KOPT-K1 (cell line): ENCODE data around the gene PNO1.

Experiments used
- H3K27ac ChIP-seq: fragments of 200-600 bp; sonication (generic); 2 replicates; pipeline ENCODE4 v1.5.1; 2016; ENCODE audit warnings: antibody characterized with exemption, mild to moderate bottlenecking, low read depth, low read length; ENCODE audit not compliant: poor library complexity, severe bottlenecking
- H3K36me3 ChIP-seq: fragments of 200-600 bp; sonication (generic); 2 replicates; pipeline ENCODE4 v1.5.1; 2017; ENCODE audit warnings: antibody characterized with exemption, mild to moderate bottlenecking, low read length, moderate library complexity; ENCODE audit not compliant: insufficient read depth
- H3K9me3 ChIP-seq: fragments of 200-600 bp; sonication (generic); 2 replicates; pipeline ENCODE4 v1.5.1; 2017; ENCODE audit warnings: antibody characterized with exemption, low read length, mild to moderate bottlenecking; ENCODE audit not compliant: insufficient read depth, poor library complexity, severe bottlenecking

The PNO1 gene

GRCh38 chr2:68135448-68136320, 22.0 kb upstream of the PNO1 start:
- peaks cover 19% of the 10 kb centered on the region for H3K36me3 ChIP-seq
- no peak overlapping the region for H3K27ac ChIP-seq
- H3K9me3 ChIP-seq = no peaks in the 10 kb centered on the region

- no peaks in the 10 kb centered on the region for H3K9me3 ChIP-seq
- peaks cover 6% of the 10 kb centered on the region; the same call in 1 of the 2 replicates for H3K36me3 ChIP-seq
- no peak overlapping the region for H3K27ac ChIP-seq
Measured at GRCh38 chr2:68141875-68142274, 15.8 kb upstream of the PNO1 start.

- Histone ChIP-seq H3K36me3 (no peaks in the 10 kb centered on the region; the same call in 1 of the 2 replicates), H3K9me3 (no peaks in the 10 kb centered on the region), H3K27ac (no peak overlapping the region)
Measured at GRCh38 chr2:68151037-68151436, 6.7 kb upstream of the PNO1 start.

GRCh38 chr2:68152681-68153347, 4.9 kb upstream of the PNO1 start:
- no peaks in the 10 kb centered on the region for H3K9me3 ChIP-seq
- H3K27ac ChIP-seq = no peak overlapping the region
- H3K36me3 ChIP-seq = no peaks in the 10 kb centered on the region; the same call in 1 of the 2 replicates

- H3K27ac ChIP-seq = no peak overlapping the region
- H3K9me3 ChIP-seq = no peaks in the 10 kb centered on the region
- H3K36me3 ChIP-seq = peaks cover 8% of the 10 kb centered on the region
Measured at GRCh38 chr2:68155618-68156017, 2.1 kb upstream of the PNO1 start.

- H3K27ac ChIP-seq = peak overlapping the region; percentile 90
- peaks cover 16% of the 10 kb centered on the region for H3K36me3 ChIP-seq
- H3K9me3 ChIP-seq = no peaks in the 10 kb centered on the region
Measured at GRCh38 chr2:68156419-68156818, 1.3 kb upstream of the PNO1 start.

- H3K27ac ChIP-seq = peak overlapping the region; percentile 90
Measured at GRCh38 chr2:68157002-68157401, 686 bp upstream of the PNO1 start.

GRCh38 chr2:68158134-68158447, 403 bp downstream of the PNO1 start:
- Histone ChIP-seq H3K36me3 (peaks cover 32% of the 10 kb centered on the region), H3K27ac (peak overlapping the region; percentile 90), H3K9me3 (no peaks in the 10 kb centered on the region)

More at GRCh38 chr2:68157002-68157401, 686 bp upstream of the PNO1 start:
- peaks cover 21% of the 10 kb centered on the region for H3K36me3 ChIP-seq
- no peaks in the 10 kb centered on the region for H3K9me3 ChIP-seq

GRCh38 chr2:68163641-68164040, 6.0 kb downstream of the PNO1 start:
- peaks cover 82% of the 10 kb centered on the region for H3K36me3 ChIP-seq
- no peaks in the 10 kb centered on the region for H3K9me3 ChIP-seq
- no peak overlapping the region for H3K27ac ChIP-seq

GRCh38 chr2:68167186-68167585, 9.5 kb downstream of the PNO1 start:
- peaks cover 92% of the 10 kb centered on the region for H3K36me3 ChIP-seq

GRCh38 chr2:68169308-68169707, 11.6 kb downstream of the PNO1 start:
- Histone ChIP-seq H3K36me3 (peaks cover 91% of the 10 kb centered on the region), H3K9me3 (no peaks in the 10 kb centered on the region), H3K27ac (no peak overlapping the region)

More at GRCh38 chr2:68167186-68167585, 9.5 kb downstream of the PNO1 start:
- Histone ChIP-seq H3K9me3 (no peaks in the 10 kb centered on the region), H3K27ac (no peak overlapping the region)

GRCh38 chr2:68171146-68171545, 13.5 kb downstream of the PNO1 start:
- Histone ChIP-seq H3K9me3 (no peaks in the 10 kb centered on the region), H3K27ac (no peak overlapping the region), H3K36me3 (peaks cover 96% of the 10 kb centered on the region)

- Histone ChIP-seq H3K27ac (no peak overlapping the region), H3K36me3 (peaks cover 96% of the 10 kb centered on the region), H3K9me3 (no peaks in the 10 kb centered on the region)
Measured at GRCh38 chr2:68171684-68172083, 14.0 kb downstream of the PNO1 start.

GRCh38 chr2:68172521-68172920, 14.8 kb downstream of the PNO1 start:
- Histone ChIP-seq H3K27ac (no peak overlapping the region), H3K36me3 (peaks cover 96% of the 10 kb centered on the region)

GRCh38 chr2:68172990-68173700, 15.5 kb downstream of the PNO1 start:
- Histone ChIP-seq H3K27ac (no peak overlapping the region), H3K36me3 (peaks cover 96% of the 10 kb centered on the region)

More at GRCh38 chr2:68172521-68172920, 14.8 kb downstream of the PNO1 start:
- H3K9me3 ChIP-seq = no peaks in the 10 kb centered on the region

More at GRCh38 chr2:68172990-68173700, 15.5 kb downstream of the PNO1 start:
- no peaks in the 10 kb centered on the region for H3K9me3 ChIP-seq
